Skeletal muscle tissue (tissue), 4 donors: ENCODE data around the gene NUDT6. TPM values are rescaled to one million over a fixed set of nuclear protein-coding genes. Genes with fewer than 3 reads are reported as not detected.
"Not testable (repeated sequence)": the region's sequence is repeated elsewhere in the genome, so short reads cannot be mapped to it uniquely, and the experiment has no call there.

ENCODE experiments used
- H3K27ac ChIP-seq: one replicate; pipeline ENCODE4 v1.7.0; 2013; ENCODE audit warnings: mild to moderate bottlenecking, low read depth, low read length, inconsistent platforms
- H3K27me3 ChIP-seq, 3 donors: one replicate each; pipeline ENCODE4 v1.7.0; 2013; ENCODE audit warnings: low read length in 3 of 3; ENCODE audit not compliant: control insufficient read depth in 3 of 3, insufficient read depth in 3 of 3
- H3K36me3 ChIP-seq, 3 donors: one replicate each; pipeline ENCODE4 v1.7.0; 2013; ENCODE audit warnings: low read length in 3 of 3; ENCODE audit not compliant: control insufficient read depth in 3 of 3, insufficient read depth in 3 of 3
- H3K4me1 ChIP-seq, 3 donors: one replicate each; pipeline ENCODE4 v1.7.0; 2013; ENCODE audit warnings: low read length in 3 of 3, mild to moderate bottlenecking in 3 of 3; ENCODE audit not compliant: control insufficient read depth in 3 of 3, insufficient read depth in 3 of 3
- H3K4me3 ChIP-seq, 3 donors: one replicate each; pipeline ENCODE4 v1.7.0; 2013; ENCODE audit warnings: low read length in 3 of 3
- H3K9ac ChIP-seq, 3 donors: one replicate each; pipeline ENCODE4 v1.7.0; 2013; ENCODE audit warnings: low read length in 3 of 3, mild to moderate bottlenecking in 3 of 3, moderate library complexity in 2 of 3, low read depth in 1 of 3
- H3K9me3 ChIP-seq, 3 donors: one replicate each; pipeline ENCODE4 v1.7.0; 2013; ENCODE audit warnings: low read length in 3 of 3; ENCODE audit not compliant: control insufficient read depth in 3 of 3
- total RNA-seq: library from RNA; depleted of rRNA; stranded (reverse); fragments of >200 nt; gene quantifications from one replicate; pipeline ENCODE4 v1.2.3, GENCODE V29; 2014
- donor health status: Osteomylitis.

NUDT6 gene
- total RNA-seq, 1 donor from 2014 or later, result 9.9 TPM

- Histone ChIP-seq H3K4me3 (no peak overlapping the region), H3K27me3 (no peaks in the 10 kb centered on the region), H3K27ac (no peak overlapping the region), H3K9ac (no peak overlapping the region), H3K4me1 (no peaks in the 10 kb centered on the region), H3K36me3 (no peaks in the 10 kb centered on the region), H3K9me3 (no peaks in the 10 kb centered on the region)
Observed at GRCh38 chr4:122845066-122845465, 77.3 kb downstream of the NUDT6 start.

- H3K4me3 ChIP-seq, H3K27me3 ChIP-seq, H3K9me3 ChIP-seq, H3K27ac ChIP-seq, H3K4me1 ChIP-seq, H3K9ac ChIP-seq, H3K36me3 ChIP-seq: not testable (repeated sequence)
Observed at GRCh38 chr4:122844391-122844790, 78.0 kb downstream of the NUDT6 start.

DNA sequence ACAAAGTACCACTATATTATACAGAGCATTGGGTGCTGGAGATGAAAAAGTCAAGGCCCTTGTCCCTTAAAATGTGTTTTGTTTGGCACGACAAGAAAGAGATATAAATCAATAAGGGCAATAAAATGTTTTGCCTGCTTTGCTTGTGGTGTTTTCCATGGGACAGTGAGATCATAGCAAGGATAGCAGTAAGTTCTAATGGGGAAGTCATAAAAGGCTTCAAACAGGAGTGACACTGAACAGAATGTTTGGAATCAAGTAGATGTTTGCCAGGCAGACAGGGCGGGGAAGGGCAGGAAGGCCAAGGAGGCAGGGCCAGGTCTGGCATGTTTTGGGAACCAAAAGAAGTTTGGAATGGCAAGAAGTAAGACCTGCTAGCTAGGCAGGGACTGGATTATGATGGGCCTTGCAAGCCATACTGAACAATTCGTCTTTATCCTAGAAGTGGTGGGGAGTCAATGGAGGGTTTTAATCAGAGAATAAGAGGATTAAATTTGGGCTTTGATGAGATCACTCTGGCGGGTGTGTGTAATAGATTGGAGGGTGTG, 79.3 kb downstream of the NUDT6 start:
- H3K36me3 ChIP-seq, result no peaks in the 10 kb centered on the region
- H3K27ac ChIP-seq, result no peak overlapping the region
- no peaks in the 10 kb centered on the region for H3K4me1 ChIP-seq
- H3K27me3 ChIP-seq, result no peaks in the 10 kb centered on the region
- H3K9me3 ChIP-seq, result no peaks in the 10 kb centered on the region
- no peak overlapping the region for H3K4me3 ChIP-seq
- no peak overlapping the region for H3K9ac ChIP-seq

Other genes starting within 250 kb of the NUDT6 start
- gene BBS12, start 189.9 kb downstream of the NUDT6 start, total RNA-seq, result 4.2 TPM
- 8.4 TPM for gene FGF2, start 95.8 kb downstream of the NUDT6 start, total RNA-seq